ENCODE results near the gene ANXA4. TPM values are rescaled to one million over a fixed set of nuclear protein-coding genes. Genes with fewer than 3 reads are reported as not detected.

Gene ANXA4
- total RNA-seq, 1 donor from 2014 or later = 45.1 TPM

- Mint-ChIP-seq H3K27ac (no peak overlapping the region), H3K9me3 (no peaks in the 10 kb centered on the region), H3K36me3 (no peaks in the 10 kb centered on the region), H3K27me3 (ENCODE audit: low read depth) (no peaks in the 10 kb centered on the region), H3K4me1 (peaks cover 3% of the 10 kb centered on the region), H3K4me3 (no peak overlapping the region)
- no peak for TF ChIP-seq CTCF (IDR thresholded peaks at IDR 0.05; ENCODE audit: unreplicated experiment)
- no peak for DNase-seq (ENCODE audit: low spot score in 2 of 2, unreplicated experiment in 2 of 2)
Observed at GRCh38 chr2:69721022-69721421, 20.9 kb upstream of the ANXA4 start.

DNA sequence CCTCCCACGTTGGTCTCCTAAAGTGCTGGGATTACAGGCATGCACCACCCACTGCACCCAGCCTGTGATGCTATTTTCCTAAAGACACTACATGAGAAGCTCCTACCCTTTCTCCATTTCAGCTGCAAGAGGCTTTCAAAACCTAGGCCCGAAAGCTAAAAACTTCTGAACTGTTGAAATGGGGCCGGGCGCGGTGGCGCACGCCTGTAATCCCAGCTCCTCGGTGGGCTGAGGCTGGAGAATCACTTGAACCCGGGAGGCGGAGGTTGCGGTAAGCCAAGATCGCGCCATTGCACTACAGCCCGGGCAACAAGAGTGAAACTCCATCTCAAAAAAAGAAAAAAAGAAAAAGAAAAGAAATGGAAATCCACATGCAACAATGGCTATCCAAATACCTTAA is 18.1 kb upstream of the ANXA4 start:
- no peak for DNase-seq (ENCODE audit: low spot score in 2 of 2, unreplicated experiment in 2 of 2)
- no peaks in the 10 kb centered on the region for H3K9me3 Mint-ChIP-seq
- H3K4me3 Mint-ChIP-seq = no peak overlapping the region
- TF ChIP-seq CTCF (IDR thresholded peaks at IDR 0.05; ENCODE audit: unreplicated experiment) = no peak
- peaks cover 3% of the 10 kb centered on the region for H3K4me1 Mint-ChIP-seq
- no peak overlapping the region for H3K27ac Mint-ChIP-seq
- no peaks in the 10 kb centered on the region for H3K27me3 Mint-ChIP-seq (ENCODE audit: low read depth)
- no peaks in the 10 kb centered on the region for H3K36me3 Mint-ChIP-seq

- Mint-ChIP-seq H3K9me3 (no peaks in the 10 kb centered on the region), H3K27me3 (ENCODE audit: low read depth) (no peaks in the 10 kb centered on the region), H3K4me3 (peak overlapping the region; percentile 62), H3K4me1 (peaks cover 3% of the 10 kb centered on the region), H3K36me3 (no peaks in the 10 kb centered on the region), H3K27ac (no peak overlapping the region)
- peak; percentile 90 for TF ChIP-seq CTCF (IDR thresholded peaks at IDR 0.05; ENCODE audit: unreplicated experiment)
- peak; percentile 65 to 94 for DNase-seq (ENCODE audit: low spot score in 2 of 2, unreplicated experiment in 2 of 2)
Observed at GRCh38 chr2:69724540-69725159, 17.3 kb upstream of the ANXA4 start.

DNA sequence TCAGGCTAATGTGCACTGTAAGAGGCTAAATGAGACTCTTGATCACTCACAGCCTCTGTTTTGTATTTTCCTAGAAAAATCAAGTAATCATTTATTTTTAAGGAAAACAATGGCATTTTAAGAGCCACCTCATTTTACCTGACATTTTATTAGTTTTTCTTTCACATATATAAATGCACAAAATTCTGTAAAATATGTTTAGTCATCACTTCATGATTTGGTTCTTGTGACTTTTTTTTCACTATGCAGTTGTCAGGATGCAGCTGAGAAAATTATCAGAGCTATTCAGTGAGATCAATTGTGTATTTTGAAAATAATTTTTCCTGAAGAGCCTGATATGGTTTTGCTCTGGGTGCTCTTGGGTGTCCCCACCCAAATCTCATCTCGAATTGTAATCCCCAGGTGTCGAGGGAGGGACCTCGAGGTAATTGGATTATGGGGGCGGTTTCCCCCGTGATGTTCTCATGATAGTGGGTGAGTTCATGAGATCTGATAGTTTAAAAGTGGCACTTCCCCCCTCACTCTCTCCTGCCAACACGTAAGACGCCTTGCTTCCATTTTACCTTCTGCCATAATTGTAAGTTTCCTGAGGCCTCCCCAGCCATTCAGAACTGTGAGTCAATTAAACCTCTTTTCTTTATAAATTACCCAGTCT is 16.1 kb upstream of the ANXA4 start:
- no peak for DNase-seq (ENCODE audit: low spot score in 2 of 2, unreplicated experiment in 2 of 2)
- no peak overlapping the region for H3K4me3 Mint-ChIP-seq
- no peak for TF ChIP-seq CTCF (IDR thresholded peaks at IDR 0.05; ENCODE audit: unreplicated experiment)
- H3K4me1 Mint-ChIP-seq = peaks cover 3% of the 10 kb centered on the region
- no peaks in the 10 kb centered on the region for H3K9me3 Mint-ChIP-seq
- no peak overlapping the region for H3K27ac Mint-ChIP-seq
- H3K27me3 Mint-ChIP-seq (ENCODE audit: low read depth) = no peaks in the 10 kb centered on the region
- H3K36me3 Mint-ChIP-seq = no peaks in the 10 kb centered on the region

DNA sequence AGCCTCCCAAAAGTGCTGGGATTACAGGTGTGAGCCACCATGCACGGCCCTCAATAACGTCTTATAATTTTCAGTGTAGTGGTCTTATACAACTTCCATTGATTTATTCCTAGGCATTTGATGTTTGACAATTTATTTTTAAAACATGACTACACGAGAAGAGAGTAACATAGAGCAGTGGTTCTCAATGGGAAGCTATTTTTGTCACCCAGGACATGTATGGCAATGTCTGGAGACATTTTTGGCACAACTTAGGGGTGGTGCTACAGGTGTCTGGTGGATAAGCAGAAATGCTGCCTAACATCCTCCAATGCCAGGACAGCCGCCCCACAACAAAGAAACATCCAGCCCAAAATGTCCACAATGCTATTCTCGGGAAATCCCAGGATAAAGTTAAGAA is 12.7 kb upstream of the ANXA4 start:
- no peaks in the 10 kb centered on the region for H3K36me3 Mint-ChIP-seq
- no peak overlapping the region for H3K27ac Mint-ChIP-seq
- no peak overlapping the region for H3K4me3 Mint-ChIP-seq
- no peaks in the 10 kb centered on the region for H3K9me3 Mint-ChIP-seq
- H3K4me1 Mint-ChIP-seq = peaks cover 3% of the 10 kb centered on the region
- DNase-seq (ENCODE audit: low spot score in 2 of 2, unreplicated experiment in 2 of 2) = no peak
- TF ChIP-seq CTCF (IDR thresholded peaks at IDR 0.05; ENCODE audit: unreplicated experiment) = no peak
- H3K27me3 Mint-ChIP-seq (ENCODE audit: low read depth) = no peaks in the 10 kb centered on the region

Measured in mesothelial cell of epicardium (in vitro differentiated cells).